Astrocyte of the hippocampus (primary cell): ENCODE measurements around the gene DENND4A.
"Not testable (repeated sequence)": the region's sequence is repeated elsewhere in the genome, so short reads cannot be mapped to it uniquely, and the experiment has no call there.

Experiments
- DNase-seq: peaks from one replicate; pipeline ENCODE4 v3.0.0; 2011; ENCODE audit warnings: low read depth, low spot score

Gene DENND4A

GRCh38 chr15:65789759-65790425 is 2.2 kb downstream of the DENND4A start:
- no peak for DNase-seq

- DNase-seq = no peak
Measured at GRCh38 chr15:65789105-65789504, 3.0 kb downstream of the DENND4A start.

- no peak for DNase-seq
Measured at GRCh38 chr15:65787260-65787659, 4.8 kb downstream of the DENND4A start.

- no peak for DNase-seq
Measured at GRCh38 chr15:65785151-65785550, 6.9 kb downstream of the DENND4A start.

- DNase-seq = no peak
Measured at GRCh38 chr15:65783872-65784271, 8.2 kb downstream of the DENND4A start.

GRCh38 chr15:65782096-65782495 is 10.0 kb downstream of the DENND4A start:
- DNase-seq = no peak

- not testable (repeated sequence) for DNase-seq
Measured at GRCh38 chr15:65778701-65779100, 13.4 kb downstream of the DENND4A start.

GRCh38 chr15:65778269-65778668 is 13.8 kb downstream of the DENND4A start:
- DNase-seq = no peak

- DNase-seq = no peak
Measured at GRCh38 chr15:65777843-65778242, 14.2 kb downstream of the DENND4A start.

GRCh38 chr15:65777053-65777452 is 15.0 kb downstream of the DENND4A start:
- DNase-seq = no peak

GRCh38 chr15:65773386-65774111 is 18.5 kb downstream of the DENND4A start:
- DNase-seq = no peak

- DNase-seq = no peak
Measured at GRCh38 chr15:65772930-65773329, 19.2 kb downstream of the DENND4A start.

GRCh38 chr15:65771870-65772269 is 20.2 kb downstream of the DENND4A start:
- no peak for DNase-seq

- no peak for DNase-seq
Measured at GRCh38 chr15:65769482-65769881, 22.6 kb downstream of the DENND4A start.

- no peak for DNase-seq
Measured at GRCh38 chr15:65767895-65768294, 24.2 kb downstream of the DENND4A start.

GRCh38 chr15:65767264-65767595 is 24.9 kb downstream of the DENND4A start:
- DNase-seq = no peak

GRCh38 chr15:65766422-65767263 is 25.4 kb downstream of the DENND4A start:
- DNase-seq = no peak

- DNase-seq = no peak
Measured at GRCh38 chr15:65765106-65765505, 27.0 kb downstream of the DENND4A start.

GRCh38 chr15:65762914-65763787 is 28.9 kb downstream of the DENND4A start:
- no peak for DNase-seq

- DNase-seq = no peak
Measured at GRCh38 chr15:65762399-65762798, 29.7 kb downstream of the DENND4A start.

GRCh38 chr15:65761210-65761926 is 30.7 kb downstream of the DENND4A start:
- DNase-seq = no peak
